ENCODE results near the gene PIK3C2A.

- TF ChIP-seq ZFP30 (CRISPR knock-in tag; IDR thresholded peaks at IDR 0.05): no peak
- TF ChIP-seq PATZ1 (CRISPR knock-in tag; IDR thresholded peaks at IDR 0.05; ENCODE audit: borderline replicate concordance): no peak
- no peak for TF ChIP-seq ARNTL (CRISPR knock-in tag; IDR thresholded peaks at IDR 0.05; ENCODE audit: borderline replicate concordance, low read depth)
- no peak for TF ChIP-seq CREB5 (CRISPR knock-in tag; IDR thresholded peaks at IDR 0.05; ENCODE audit: low read depth)
- no peak for TF ChIP-seq GLIS3 (CRISPR knock-in tag; IDR thresholded peaks at IDR 0.05)
- no peak for TF ChIP-seq ESRRG (CRISPR knock-in tag; IDR thresholded peaks at IDR 0.05)
- TF ChIP-seq, protein P1, sequence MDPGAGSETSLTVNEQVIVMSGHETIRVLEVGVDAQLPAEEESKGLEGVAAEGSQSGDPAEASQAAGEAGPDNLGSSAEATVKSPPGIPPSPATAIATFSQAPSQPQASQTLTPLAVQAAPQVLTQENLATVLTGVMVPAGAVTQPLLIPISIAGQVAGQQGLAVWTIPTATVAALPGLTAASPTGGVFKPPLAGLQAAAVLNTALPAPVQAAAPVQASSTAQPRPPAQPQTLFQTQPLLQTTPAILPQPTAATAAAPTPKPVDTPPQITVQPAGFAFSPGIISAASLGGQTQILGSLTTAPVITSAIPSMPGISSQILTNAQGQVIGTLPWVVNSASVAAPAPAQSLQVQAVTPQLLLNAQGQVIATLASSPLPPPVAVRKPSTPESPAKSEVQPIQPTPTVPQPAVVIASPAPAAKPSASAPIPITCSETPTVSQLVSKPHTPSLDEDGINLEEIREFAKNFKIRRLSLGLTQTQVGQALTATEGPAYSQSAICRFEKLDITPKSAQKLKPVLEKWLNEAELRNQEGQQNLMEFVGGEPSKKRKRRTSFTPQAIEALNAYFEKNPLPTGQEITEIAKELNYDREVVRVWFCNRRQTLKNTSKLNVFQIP (CRISPR knock-in tag; IDR thresholded peaks at IDR 0.05; ENCODE audit: borderline replicate concordance, low read depth): no peak
- TF ChIP-seq, protein P2, sequence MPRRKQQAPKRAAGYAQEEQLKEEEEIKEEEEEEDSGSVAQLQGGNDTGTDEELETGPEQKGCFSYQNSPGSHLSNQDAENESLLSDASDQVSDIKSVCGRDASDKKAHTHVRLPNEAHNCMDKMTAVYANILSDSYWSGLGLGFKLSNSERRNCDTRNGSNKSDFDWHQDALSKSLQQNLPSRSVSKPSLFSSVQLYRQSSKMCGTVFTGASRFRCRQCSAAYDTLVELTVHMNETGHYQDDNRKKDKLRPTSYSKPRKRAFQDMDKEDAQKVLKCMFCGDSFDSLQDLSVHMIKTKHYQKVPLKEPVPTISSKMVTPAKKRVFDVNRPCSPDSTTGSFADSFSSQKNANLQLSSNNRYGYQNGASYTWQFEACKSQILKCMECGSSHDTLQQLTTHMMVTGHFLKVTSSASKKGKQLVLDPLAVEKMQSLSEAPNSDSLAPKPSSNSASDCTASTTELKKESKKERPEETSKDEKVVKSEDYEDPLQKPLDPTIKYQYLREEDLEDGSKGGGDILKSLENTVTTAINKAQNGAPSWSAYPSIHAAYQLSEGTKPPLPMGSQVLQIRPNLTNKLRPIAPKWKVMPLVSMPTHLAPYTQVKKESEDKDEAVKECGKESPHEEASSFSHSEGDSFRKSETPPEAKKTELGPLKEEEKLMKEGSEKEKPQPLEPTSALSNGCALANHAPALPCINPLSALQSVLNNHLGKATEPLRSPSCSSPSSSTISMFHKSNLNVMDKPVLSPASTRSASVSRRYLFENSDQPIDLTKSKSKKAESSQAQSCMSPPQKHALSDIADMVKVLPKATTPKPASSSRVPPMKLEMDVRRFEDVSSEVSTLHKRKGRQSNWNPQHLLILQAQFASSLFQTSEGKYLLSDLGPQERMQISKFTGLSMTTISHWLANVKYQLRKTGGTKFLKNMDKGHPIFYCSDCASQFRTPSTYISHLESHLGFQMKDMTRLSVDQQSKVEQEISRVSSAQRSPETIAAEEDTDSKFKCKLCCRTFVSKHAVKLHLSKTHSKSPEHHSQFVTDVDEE (CRISPR knock-in tag; IDR thresholded peaks at IDR 0.05): no peak
- no peak for TF ChIP-seq ZC3H10 (CRISPR knock-in tag; IDR thresholded peaks at IDR 0.05)
Observed at GRCh38 chr11:17250561-17251350, 43.0 kb upstream of the PIK3C2A start.
